Testis (tissue), 3 donors: ENCODE results near the gene RASGRP4. TPM values are rescaled to one million over a fixed set of nuclear protein-coding genes. Genes with fewer than 3 reads are reported as not detected.

Source experiments
- DNase-seq: peaks from one replicate; pipeline ENCODE4 v3.0.0-alpha.2; 2019
- H3K27ac ChIP-seq, 2 donors: fragments of 200-600 bp; sonication (generic); one replicate each; pipeline ENCODE4 v1.5.1; 2019
- H3K27me3 ChIP-seq: fragments of 200-600 bp; sonication (generic); one replicate; pipeline ENCODE4 v1.5.1; 2019
- H3K36me3 ChIP-seq: fragments of 200-600 bp; sonication (generic); one replicate; pipeline ENCODE4 v1.5.1; 2017; ENCODE audit warnings: low read depth; ENCODE audit errors: missing control alignments
- H3K4me1 ChIP-seq: fragments of 200-600 bp; sonication (generic); one replicate; pipeline ENCODE4 v1.5.1; 2019
- H3K4me3 ChIP-seq, 2 donors: fragments of 200-600 bp; sonication (generic); one replicate each; pipeline ENCODE4 v1.5.1; 2017 to 2019
- H3K9me3 ChIP-seq: fragments of 200-600 bp; sonication (generic); one replicate; pipeline ENCODE4 v1.5.1; 2017
- POLR2A ChIP-seq: fragments of 450-650 bp; IDR thresholded peaks from one replicate; pipeline ENCODE4 v1.6.1; 2017; ENCODE audit warnings: antibody characterized with exemption, mild to moderate bottlenecking, moderate library complexity
- WGBS, 2 donors: methylation state at CpG; one replicate each; pipeline ENCODE4 v1.1.5; 2018; 5-methylcytosine and 5-hydroxymethylcytosine counted together
- intact Hi-C: fragments of 100-400 bp; cut with DNase I; formaldehyde crosslinking; loops from one replicate; pipeline ENCODE4 v1.15.1; 2023; ENCODE audit warnings: low total_unique reads
- polyA plus RNA-seq: library from polyadenylated mRNA; stranded (reverse); fragments of 350-450 nt; fragmentation: Illumina TruSeq; extraction: RNeasy Lipid Tissue Mini Kit (QIAGEN cat#74804); gene quantifications from one replicate; pipeline ENCODE4 v1.2.3, GENCODE V29; 2014; ENCODE audit warnings: low read depth, low replicate concordance; ENCODE audit not compliant: insufficient read depth
- total RNA-seq, 2 donors: library from RNA; depleted of rRNA; stranded (reverse); fragments of >200 nt; gene quantifications; one replicate each; pipeline ENCODE4 v1.2.3, GENCODE V29; 2016
- TF ChIP-seq, protein P1 (sequence below), 3 experiments: fragments of 450-650 bp in 2 of 3; fragments of 200-600 bp in 1 of 3; sonication (generic) in 1 of 3; IDR thresholded peaks; one replicate each; pipeline ENCODE4 v1.5.1; 2016 to 2019; ENCODE audit warnings: antibody characterized with exemption in 3 of 3, mild to moderate bottlenecking in 2 of 3, moderate library complexity in 1 of 3

RASGRP4 gene
- total and polyA plus RNA-seq, 3 donors from 2014 or later = 0.71 to 1.5 (median 1.3) TPM

DNA sequence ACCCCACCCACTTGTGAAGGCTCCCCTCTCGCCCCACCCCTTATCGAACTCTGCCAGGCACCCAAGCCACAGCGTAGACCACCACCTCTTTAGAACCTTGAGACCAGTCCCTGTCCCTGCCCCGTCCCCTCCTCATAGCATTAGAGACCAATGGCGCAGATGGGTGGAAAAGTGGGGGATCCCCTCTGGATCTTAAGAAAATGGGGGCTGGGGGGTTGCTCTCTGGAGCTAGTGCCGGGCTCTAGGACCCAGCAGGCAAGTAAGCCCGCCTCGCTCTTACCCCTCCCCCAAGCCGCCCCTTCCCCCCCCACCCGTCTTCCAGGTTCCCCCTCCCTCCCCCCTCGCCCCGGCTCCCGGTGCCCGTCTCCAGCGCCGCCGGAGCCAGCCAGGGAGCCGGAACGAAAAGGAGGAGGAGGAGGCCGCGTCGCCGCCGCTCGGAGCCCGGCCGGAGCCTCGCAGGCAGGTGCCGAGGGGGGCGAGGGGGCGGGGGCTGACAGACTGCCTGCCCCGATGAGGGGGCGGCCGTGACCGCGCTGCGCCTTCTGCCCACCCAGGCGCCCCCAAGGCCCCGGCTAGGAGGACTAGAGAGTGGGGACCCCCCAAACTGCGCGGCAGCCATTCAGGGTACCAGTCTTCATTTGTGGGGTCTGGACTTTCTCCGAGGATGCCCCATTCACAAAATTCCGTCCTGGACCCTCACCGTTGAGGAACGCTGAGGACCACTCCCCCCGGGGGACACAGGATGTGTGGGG, 37.5 kb downstream of the RASGRP4 start, which contains the start of gene SPRED3:
TSS of gene SPRED3 (plus strand) at position 349 of the 752 bp plus-strand sequence. CDS start 1,606 bp downstream, outside the sequence.
- H3K27me3 ChIP-seq = no peaks in the 10 kb centered on the region
- peaks cover 23% of the 10 kb centered on the region for H3K4me1 ChIP-seq
- peak; percentile 56 for DNase-seq
- no peaks in the 10 kb centered on the region for H3K36me3 ChIP-seq
- 1% methylated on average over 22 to 46 of the region's 46 CpGs for WGBS, 2 donors
- no peaks in the 10 kb centered on the region for H3K9me3 ChIP-seq
- peak within 1 kb of the TSS; percentile 35 to 57 for H3K4me3 ChIP-seq
- TF ChIP-seq, protein P1, sequence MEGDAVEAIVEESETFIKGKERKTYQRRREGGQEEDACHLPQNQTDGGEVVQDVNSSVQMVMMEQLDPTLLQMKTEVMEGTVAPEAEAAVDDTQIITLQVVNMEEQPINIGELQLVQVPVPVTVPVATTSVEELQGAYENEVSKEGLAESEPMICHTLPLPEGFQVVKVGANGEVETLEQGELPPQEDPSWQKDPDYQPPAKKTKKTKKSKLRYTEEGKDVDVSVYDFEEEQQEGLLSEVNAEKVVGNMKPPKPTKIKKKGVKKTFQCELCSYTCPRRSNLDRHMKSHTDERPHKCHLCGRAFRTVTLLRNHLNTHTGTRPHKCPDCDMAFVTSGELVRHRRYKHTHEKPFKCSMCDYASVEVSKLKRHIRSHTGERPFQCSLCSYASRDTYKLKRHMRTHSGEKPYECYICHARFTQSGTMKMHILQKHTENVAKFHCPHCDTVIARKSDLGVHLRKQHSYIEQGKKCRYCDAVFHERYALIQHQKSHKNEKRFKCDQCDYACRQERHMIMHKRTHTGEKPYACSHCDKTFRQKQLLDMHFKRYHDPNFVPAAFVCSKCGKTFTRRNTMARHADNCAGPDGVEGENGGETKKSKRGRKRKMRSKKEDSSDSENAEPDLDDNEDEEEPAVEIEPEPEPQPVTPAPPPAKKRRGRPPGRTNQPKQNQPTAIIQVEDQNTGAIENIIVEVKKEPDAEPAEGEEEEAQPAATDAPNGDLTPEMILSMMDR (IDR thresholded peaks at IDR 0.05) = no peak
- TF ChIP-seq POLR2A = no peak
- intact Hi-C loops = no loop called here
- H3K27ac ChIP-seq = peak within 1 kb of the TSS in 1 of 2 donors; percentile 37

DNA sequence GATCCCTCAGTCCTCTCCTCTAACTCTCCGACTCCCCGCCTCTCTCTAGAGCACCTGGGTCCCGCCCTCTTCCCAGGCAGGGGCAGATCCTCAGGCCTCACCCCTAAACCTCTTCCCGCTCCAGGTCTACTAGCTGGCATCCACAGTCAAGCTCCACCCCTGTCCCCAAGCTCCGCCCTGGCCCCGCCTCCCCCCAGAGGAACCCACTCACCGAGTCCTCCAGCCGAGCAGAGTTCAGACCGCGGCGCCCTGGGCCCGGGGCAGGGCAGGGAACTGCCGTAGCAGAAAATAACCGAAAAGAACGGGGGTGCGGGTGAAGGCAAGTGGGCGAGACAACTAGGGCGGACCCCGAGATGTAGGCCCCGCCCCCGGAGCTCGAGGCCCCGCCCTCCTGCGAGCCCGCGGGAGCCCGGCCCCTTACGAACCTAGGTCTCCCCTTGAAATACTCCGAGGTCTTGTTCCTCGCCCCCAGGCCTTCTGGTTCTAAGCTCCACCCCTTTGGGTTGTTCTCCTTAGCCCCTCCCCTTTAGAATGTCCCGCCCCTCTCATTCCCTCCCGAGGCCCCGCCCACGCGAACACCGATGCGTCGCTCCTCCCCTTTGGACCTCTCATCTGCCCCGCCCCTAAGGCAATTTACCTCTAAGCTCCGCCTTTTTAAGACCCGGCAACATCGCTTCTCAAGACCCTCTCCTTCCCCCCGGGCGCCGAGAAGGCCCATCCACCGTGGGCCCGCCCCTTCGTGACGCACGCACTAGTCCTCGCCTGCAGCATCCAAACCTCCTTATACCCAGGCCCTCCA, 38.3 kb downstream of the RASGRP4 start, which contains the start of gene GGN:
TSS of gene GGN (minus strand) at position 485 of the 799 bp plus-strand sequence. CDS start 773 bp downstream, outside the sequence.
- intact Hi-C loops = no loop called here
- H3K9me3 ChIP-seq = no peaks in the 10 kb centered on the region
- TF ChIP-seq, protein P1 (IDR thresholded peaks at IDR 0.05) = no peak
- no peak for TF ChIP-seq POLR2A
- H3K4me3 ChIP-seq = peak within 1 kb of the TSS; percentile 35 to 57
- peaks cover 23% of the 10 kb centered on the region for H3K4me1 ChIP-seq
- DNase-seq = peak; percentile 80
- H3K27me3 ChIP-seq = no peaks in the 10 kb centered on the region
- H3K36me3 ChIP-seq = no peaks in the 10 kb centered on the region
- H3K27ac ChIP-seq = peak within 1 kb of the TSS in 1 of 2 donors; percentile 37
- 2 to 3% methylated on average over 32 to 51 of the region's 51 CpGs for WGBS, 2 donors

DNA sequence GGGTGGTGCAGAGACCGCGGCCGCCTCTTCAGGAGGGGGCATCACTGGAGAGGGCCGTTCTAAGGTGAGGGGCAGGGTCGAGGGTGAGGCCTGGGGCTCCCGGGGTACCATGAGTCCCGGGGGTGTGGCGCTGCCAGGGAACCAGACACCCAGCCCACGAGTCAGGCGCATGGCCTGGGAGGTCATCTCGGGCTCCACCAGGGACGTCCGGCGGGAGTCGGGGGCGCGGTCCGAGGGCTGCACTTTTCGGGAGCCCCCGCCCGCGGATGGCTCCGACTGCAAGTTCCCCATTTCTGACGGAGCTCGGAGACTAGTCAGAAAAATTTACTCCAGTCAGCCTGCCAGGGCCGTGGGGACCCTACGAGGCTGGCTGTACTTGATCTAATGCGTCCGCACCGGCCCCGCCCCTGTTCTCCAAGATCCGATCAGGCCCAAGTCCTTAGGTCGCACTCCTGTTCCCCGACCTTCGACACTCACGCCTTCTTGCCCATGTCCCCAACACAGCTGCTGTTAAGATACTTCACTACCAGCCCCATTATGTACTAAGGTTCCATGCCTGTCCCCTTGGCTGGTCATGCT, 39.0 kb downstream of the RASGRP4 start:
- H3K36me3 ChIP-seq = no peaks in the 10 kb centered on the region
- peaks cover 23% of the 10 kb centered on the region for H3K4me1 ChIP-seq
- 15 to 33% methylated on average over 11 to 36 of the region's 36 CpGs for WGBS, 2 donors
- H3K27ac ChIP-seq = no peak overlapping the region
- H3K9me3 ChIP-seq = no peaks in the 10 kb centered on the region
- H3K4me3 ChIP-seq = peak overlapping the region; percentile 35 to 57
- DNase-seq = no peak
- intact Hi-C loops = no loop called here
- no peaks in the 10 kb centered on the region for H3K27me3 ChIP-seq
- TF ChIP-seq POLR2A = no peak
- TF ChIP-seq, protein P1 (IDR thresholded peaks at IDR 0.05) = no peak

DNA sequence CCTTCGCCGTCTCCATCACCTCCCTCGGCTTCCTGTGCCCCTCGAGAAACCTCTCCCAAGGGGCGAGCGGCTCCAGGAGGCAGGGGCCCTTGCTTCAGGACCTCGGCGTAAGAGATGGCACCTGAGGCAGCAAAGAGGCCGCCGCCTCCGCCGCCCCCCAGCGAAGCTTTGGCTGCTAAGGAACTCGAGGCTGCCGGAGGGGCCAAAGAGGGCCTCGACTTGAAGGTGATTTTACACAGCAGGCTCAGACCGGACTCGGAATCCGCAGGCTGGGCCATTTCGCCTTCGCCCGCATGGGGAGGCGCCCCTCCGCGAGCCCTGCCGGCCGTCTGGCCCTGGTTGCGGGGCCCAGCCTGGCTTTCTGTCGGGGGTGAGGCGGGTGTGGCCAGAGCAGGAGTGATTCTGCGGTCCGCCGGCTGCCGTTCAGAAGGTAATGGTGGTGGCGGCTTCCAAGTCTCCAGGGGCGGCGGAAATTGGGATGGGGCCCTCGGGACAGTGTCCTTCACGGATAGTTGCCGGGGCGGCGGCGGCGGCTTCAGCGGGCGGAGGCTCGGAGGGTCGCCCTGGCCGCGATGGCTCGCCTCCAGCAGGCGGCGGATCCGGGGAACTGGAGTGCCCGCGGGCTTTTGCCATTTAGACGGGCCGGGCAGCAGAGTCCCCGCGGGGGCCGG, 39.6 kb downstream of the RASGRP4 start:
- intact Hi-C loops = no loop called here
- Histone ChIP-seq H3K27me3 (no peaks in the 10 kb centered on the region), H3K27ac (no peak overlapping the region), H3K4me3 (peak overlapping the region; percentile 35 to 57), H3K9me3 (no peaks in the 10 kb centered on the region), H3K36me3 (no peaks in the 10 kb centered on the region), H3K4me1 (peaks cover 23% of the 10 kb centered on the region)
- no peak for DNase-seq
- TF ChIP-seq, protein P1 (IDR thresholded peaks at IDR 0.05) = no peak
- TF ChIP-seq POLR2A = no peak
- WGBS, 2 donors = 46 to 57% methylated on average over 20 to 60 of the region's 61 CpGs
